Trophoblast cell (in vitro differentiated cells and primary cell): Measurements from ENCODE around the gene BEX3.

Experiments
- DNase-seq, 2 donors: peaks; one replicate each; pipeline ENCODE4 v3.0.0-alpha.2; 2016
- H2AFZ ChIP-seq: 2 replicates; pipeline ENCODE4 v1.6.1; 2013; ENCODE audit warnings: low read length, moderate library complexity, mild to moderate bottlenecking; ENCODE audit not compliant: insufficient read depth, poor library complexity
- H2AK5ac ChIP-seq: 2 replicates; pipeline ENCODE4 v1.6.1; 2013; ENCODE audit warnings: mild to moderate bottlenecking, low read length
- H2BK120ac ChIP-seq: 2 replicates; pipeline ENCODE4 v1.6.1; 2013; ENCODE audit warnings: low read length, mild to moderate bottlenecking, moderate library complexity; ENCODE audit not compliant: insufficient read depth, poor library complexity
- H2BK12ac ChIP-seq: 2 replicates; pipeline ENCODE4 v1.6.1; 2013; ENCODE audit warnings: mild to moderate bottlenecking, low read length, moderate library complexity
- H2BK5ac ChIP-seq: 2 replicates; pipeline ENCODE4 v1.6.1; 2013; ENCODE audit warnings: low read length, low read depth, moderate library complexity, mild to moderate bottlenecking; ENCODE audit not compliant: poor library complexity
- H3K14ac ChIP-seq: 2 replicates; pipeline ENCODE4 v1.6.1; 2013; ENCODE audit warnings: mild to moderate bottlenecking, low read length
- H3K18ac ChIP-seq: 2 replicates; pipeline ENCODE4 v1.6.1; 2013; ENCODE audit warnings: mild to moderate bottlenecking, low read length
- H3K23ac ChIP-seq: 2 replicates; pipeline ENCODE4 v1.6.1; 2013; ENCODE audit warnings: low read length
- H3K27ac ChIP-seq: 2 replicates; pipeline ENCODE4 v1.5.1; 2013; ENCODE audit warnings: low read depth, mild to moderate bottlenecking, inconsistent platforms, low read length, moderate library complexity
- H3K27me3 ChIP-seq: 2 replicates; pipeline ENCODE4 v1.6.1; 2013; ENCODE audit warnings: inconsistent platforms, mild to moderate bottlenecking, low read length, moderate library complexity; ENCODE audit not compliant: insufficient read depth
- H3K36me3 ChIP-seq, 2 experiments: 1 replicate in 1 of 2; 2 replicates in 1 of 2; pipeline ENCODE4 v1.6.1; 2013; ENCODE audit warnings: low read length in 2 of 2, mild to moderate bottlenecking in 2 of 2, moderate library complexity in 1 of 2; ENCODE audit not compliant: insufficient read depth in 2 of 2, control insufficient read depth in 1 of 2
- H3K4ac ChIP-seq: 2 replicates; pipeline ENCODE4 v1.6.1; 2013; ENCODE audit warnings: low read depth, mild to moderate bottlenecking, low read length, moderate library complexity
- H3K4me1 ChIP-seq, 2 experiments: 1 replicate in 1 of 2; 2 replicates in 1 of 2; pipeline ENCODE4 v1.6.1; 2013; ENCODE audit warnings: low read length in 2 of 2, mild to moderate bottlenecking in 2 of 2, moderate library complexity in 1 of 2; ENCODE audit not compliant: insufficient read depth in 2 of 2, control insufficient read depth in 1 of 2
- H3K4me2 ChIP-seq: 2 replicates; pipeline ENCODE4 v1.6.1; 2013; ENCODE audit warnings: inconsistent platforms, mild to moderate bottlenecking, low read length, moderate library complexity
- H3K4me3 ChIP-seq: 2 replicates; pipeline ENCODE4 v1.5.1; 2013; ENCODE audit warnings: mild to moderate bottlenecking, low read depth, low read length, inconsistent platforms
- H3K79me1 ChIP-seq: one replicate; pipeline ENCODE4 v1.6.1; 2013; ENCODE audit warnings: low read length
- H3K79me2 ChIP-seq: 2 replicates; pipeline ENCODE4 v1.6.1; 2013; ENCODE audit warnings: low read length, mild to moderate bottlenecking; ENCODE audit not compliant: control insufficient read depth, insufficient read depth, poor library complexity
- H3K9ac ChIP-seq: 2 replicates; pipeline ENCODE4 v1.6.1; 2013; ENCODE audit warnings: mild to moderate bottlenecking, low read length
- H3K9me3 ChIP-seq: 2 replicates; pipeline ENCODE4 v1.6.1; 2013; ENCODE audit warnings: low read depth, mild to moderate bottlenecking, control low read depth, inconsistent platforms, low read length; ENCODE audit not compliant: insufficient read depth
- H4K12ac ChIP-seq: 2 replicates; pipeline ENCODE4 v1.6.1; 2013; ENCODE audit warnings: low read depth, mild to moderate bottlenecking, low read length, moderate library complexity
- H4K8ac ChIP-seq: 2 replicates; pipeline ENCODE4 v1.6.1; 2013; ENCODE audit warnings: low read depth, mild to moderate bottlenecking, low read length, moderate library complexity
- H4K91ac ChIP-seq: one replicate; pipeline ENCODE4 v1.6.1; 2013; ENCODE audit warnings: low read depth, mild to moderate bottlenecking, low read length, moderate library complexity
- WGBS: extraction: QIAGEN DNeasy Blood & Tissue Kit; methylation state at CpG from one replicate; pipeline ENCODE4 v1.1.7; 2013; ENCODE audit warnings: missing lambda C conversion rate; ENCODE audit not compliant: insufficient read length, insufficient coverage; ENCODE audit errors: extremely low coverage; 5-methylcytosine and 5-hydroxymethylcytosine counted together

BEX3 gene

DNA sequence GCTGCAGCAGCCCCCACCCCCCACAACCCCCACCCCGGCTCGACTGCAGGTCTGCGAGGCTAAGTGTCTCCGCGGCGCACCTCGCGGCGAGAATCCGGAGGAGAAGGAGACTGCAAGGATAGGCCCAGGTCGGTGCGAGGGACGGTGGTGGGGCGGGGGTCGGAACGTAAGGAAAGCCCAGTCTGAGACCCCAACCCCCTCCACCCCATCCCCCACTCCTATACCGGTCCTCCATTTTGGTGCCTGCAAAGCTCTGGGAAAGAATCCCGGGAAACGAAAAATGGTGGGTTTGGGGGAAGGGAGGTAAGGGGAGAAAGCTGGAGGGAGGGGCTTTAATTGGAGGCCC lies 614 bp downstream of the BEX3 start:
- H3K14ac ChIP-seq = peak overlapping the region; percentile 77
- peak overlapping the region; percentile 75 for H3K27ac ChIP-seq
- H2AK5ac ChIP-seq = no peak overlapping the region
- H3K4me3 ChIP-seq = peak overlapping the region; percentile 86
- H4K91ac ChIP-seq = no peak overlapping the region
- H3K9me3 ChIP-seq = no peaks in the 10 kb centered on the region
- H2BK5ac ChIP-seq = peak overlapping the region; percentile 56
- H2AFZ ChIP-seq = no peak overlapping the region
- peak overlapping the region; percentile 78 for H3K9ac ChIP-seq
- peak overlapping the region; percentile 65 for H4K8ac ChIP-seq
- no peak for DNase-seq
- H2BK120ac ChIP-seq = no peak overlapping the region
- peaks cover 9% of the 10 kb centered on the region for H3K79me2 ChIP-seq
- no peaks in the 10 kb centered on the region for H3K4me1 ChIP-seq
- peak overlapping the region; percentile 92 for H3K18ac ChIP-seq
- no CpG with 5 or more reads among the region's 19 CpGs for WGBS
- peaks cover 10% of the 10 kb centered on the region for H3K79me1 ChIP-seq
- no peaks in the 10 kb centered on the region for H3K27me3 ChIP-seq
- H2BK12ac ChIP-seq = no peak overlapping the region
- H3K4ac ChIP-seq = no peak overlapping the region
- peak overlapping the region; percentile 83 for H3K4me2 ChIP-seq
- H4K12ac ChIP-seq = peak overlapping the region; percentile 62
- no peak overlapping the region for H3K23ac ChIP-seq
- peaks cover 3% of the 10 kb centered on the region in 2 experiments for H3K36me3 ChIP-seq

DNA sequence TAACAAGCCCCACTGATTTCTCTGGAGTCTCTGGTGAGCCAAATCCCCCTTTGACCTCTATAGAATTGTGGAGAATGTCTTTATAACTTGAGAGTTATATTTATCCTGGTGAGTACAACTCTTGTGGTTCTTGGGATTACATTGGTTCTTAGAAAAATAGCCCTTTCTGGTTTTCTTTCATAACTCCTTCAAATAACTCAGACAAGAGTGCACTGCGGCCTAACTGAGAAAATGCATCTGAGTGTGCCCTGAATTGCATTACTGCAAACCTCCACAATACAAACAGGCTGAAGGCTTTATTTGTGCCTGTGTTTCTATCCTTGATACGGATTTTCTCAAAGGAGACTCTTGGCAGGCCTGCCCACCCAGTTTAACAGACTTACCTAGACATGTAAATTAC lies 2.7 kb downstream of the BEX3 start:
- no peak overlapping the region for H2BK12ac ChIP-seq
- no peak overlapping the region for H2BK120ac ChIP-seq

GRCh38 chrX:103382877-103383276 lies 6.5 kb downstream of the BEX3 start:
- H3K4me3 ChIP-seq = no peak overlapping the region
- no peaks in the 10 kb centered on the region for H3K27me3 ChIP-seq

More for the DNA sequence above, 2.7 kb downstream of the BEX3 start:
- H3K4me3 ChIP-seq = no peak overlapping the region
- H3K4ac ChIP-seq = no peak overlapping the region
- H3K79me2 ChIP-seq = peaks cover 9% of the 10 kb centered on the region
- no peak overlapping the region for H2BK5ac ChIP-seq
- H3K27me3 ChIP-seq = no peaks in the 10 kb centered on the region
- no peaks in the 10 kb centered on the region for H3K4me1 ChIP-seq
- no peak overlapping the region for H4K12ac ChIP-seq
- no CpG with 5 or more reads among the region's 2 CpGs for WGBS
- no peak overlapping the region for H4K91ac ChIP-seq
- no peaks in the 10 kb centered on the region for H3K9me3 ChIP-seq
- no peak overlapping the region for H3K4me2 ChIP-seq
- H2AFZ ChIP-seq = no peak overlapping the region
- H3K23ac ChIP-seq = no peak overlapping the region
- no peak for DNase-seq
- peaks cover 10% of the 10 kb centered on the region for H3K79me1 ChIP-seq
- no peak overlapping the region for H2AK5ac ChIP-seq
- no peak overlapping the region for H4K8ac ChIP-seq
- H3K9ac ChIP-seq = no peak overlapping the region
- H3K36me3 ChIP-seq = peaks cover 3% of the 10 kb centered on the region in 2 experiments
- H3K14ac ChIP-seq = no peak overlapping the region
- H3K18ac ChIP-seq = no peak overlapping the region
- peak overlapping the region; percentile 4 for H3K27ac ChIP-seq

GRCh38 chrX:103384672-103385071 lies 8.3 kb downstream of the BEX3 start:
- Histone ChIP-seq H3K27ac (no peak overlapping the region), H3K9me3 (no peaks in the 10 kb centered on the region), H4K12ac (no peak overlapping the region), H3K14ac (no peak overlapping the region), H3K4me3 (no peak overlapping the region), H3K4me2 (no peak overlapping the region), H2BK12ac (no peak overlapping the region), H2BK5ac (no peak overlapping the region), H3K9ac (no peak overlapping the region), H2BK120ac (no peak overlapping the region), H3K18ac (no peak overlapping the region), H3K79me1 (no peaks in the 10 kb centered on the region), H4K8ac (no peak overlapping the region), H2AFZ (no peak overlapping the region), H3K23ac (no peak overlapping the region), H4K91ac (no peak overlapping the region), H2AK5ac (no peak overlapping the region), H3K4ac (no peak overlapping the region), H3K79me2 (no peaks in the 10 kb centered on the region), H3K36me3 (no peaks in the 10 kb centered on the region), H3K27me3 (no peaks in the 10 kb centered on the region), H3K4me1 (no peaks in the 10 kb centered on the region)
- DNase-seq = no peak
- no CpG with 5 or more reads among the region's 2 CpGs for WGBS

More at GRCh38 chrX:103382877-103383276, 6.5 kb downstream of the BEX3 start:
- Histone ChIP-seq H3K9me3 (no peaks in the 10 kb centered on the region), H4K12ac (no peak overlapping the region), H3K27ac (no peak overlapping the region), H3K4me1 (no peaks in the 10 kb centered on the region), H4K91ac (no peak overlapping the region), H2BK5ac (no peak overlapping the region), H3K4me2 (no peak overlapping the region), H3K36me3 (peaks cover 1 to 3% of the 10 kb centered on the region in 2 experiments), H2BK120ac (no peak overlapping the region), H2AFZ (no peak overlapping the region), H2BK12ac (no peak overlapping the region), H3K23ac (no peak overlapping the region), H3K79me2 (no peaks in the 10 kb centered on the region), H2AK5ac (no peak overlapping the region), H3K18ac (no peak overlapping the region), H3K14ac (no peak overlapping the region), H3K79me1 (no peaks in the 10 kb centered on the region), H3K4ac (no peak overlapping the region), H4K8ac (no peak overlapping the region), H3K9ac (no peak overlapping the region)
- DNase-seq = no peak
- WGBS = no CpG with 5 or more reads among the region's 1 CpG
